OCI-M2 (cell line): ENCODE results near the gene PTCSC3.

Source experiments
- DNase-seq: peaks from one replicate; lab custom pipeline; 2025; ENCODE audit not compliant: unreplicated experiment; lab: John Stamatoyannopoulos, UW

Gene PTCSC3

GRCh38 chr14:36176524-36176923 is at the start of gene PTCSC3:
PTCSC3 (minus strand) TSS chr14:36176722.
- no peak for DNase-seq

DNA sequence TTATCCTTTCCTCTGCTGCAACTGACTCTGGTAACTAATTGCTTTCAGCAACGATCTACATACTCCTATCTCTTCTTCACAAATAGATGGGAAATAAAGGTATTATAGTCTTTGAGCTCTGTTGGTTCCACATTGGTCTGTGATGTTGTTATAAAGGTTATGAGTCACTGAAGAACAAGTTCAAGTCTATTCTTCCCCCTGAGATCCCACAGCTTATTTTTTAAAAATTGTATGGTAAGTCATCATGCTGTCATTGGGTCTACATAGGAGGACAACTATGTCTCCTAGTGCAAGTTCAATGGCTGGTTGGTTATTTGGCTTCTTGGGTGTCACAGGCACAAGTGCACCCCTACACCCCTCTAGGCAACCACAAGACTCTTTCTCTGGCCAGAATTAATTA is 49.6 kb upstream of the PTCSC3 start:
- DNase-seq, result no peak

DNA sequence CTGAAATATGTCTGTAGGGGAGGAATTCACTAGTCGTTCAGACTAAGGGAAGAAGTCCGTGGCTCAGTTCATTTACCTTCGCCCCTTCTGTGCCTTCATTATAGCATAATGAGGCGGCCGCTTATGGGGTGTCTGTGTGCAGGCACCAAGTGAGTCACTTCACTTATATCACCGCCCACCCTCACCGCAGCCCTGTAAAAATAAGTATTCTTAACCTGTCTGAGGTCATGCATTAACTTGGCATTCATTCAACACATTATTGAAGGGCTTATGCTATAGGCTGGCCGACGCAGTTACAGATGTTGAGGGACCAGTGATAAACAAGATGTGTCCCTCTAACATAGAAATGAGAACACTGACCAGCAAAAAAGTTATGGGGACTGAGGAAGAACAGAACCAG is 47.7 kb upstream of the PTCSC3 start:
- no peak for DNase-seq

DNA sequence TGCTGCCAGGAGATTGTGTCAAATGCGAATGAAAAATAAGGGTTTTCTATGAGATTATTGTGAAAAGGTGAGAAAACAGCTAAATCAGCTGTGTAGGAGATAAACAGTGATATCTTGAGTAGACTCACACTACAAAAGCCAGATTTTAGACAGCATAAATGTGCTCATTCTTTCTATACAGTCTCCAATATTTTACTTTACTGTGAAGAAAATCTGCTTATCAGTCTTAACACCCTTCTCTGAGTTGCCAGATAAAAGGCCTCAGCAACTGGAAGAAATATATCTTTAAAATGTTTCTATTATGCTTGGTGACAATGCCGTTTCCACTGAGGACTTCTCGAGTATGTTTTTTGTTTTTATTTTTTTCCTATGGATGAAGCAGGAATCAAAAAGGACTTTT is 47.0 kb upstream of the PTCSC3 start:
- DNase-seq, result no peak

DNA sequence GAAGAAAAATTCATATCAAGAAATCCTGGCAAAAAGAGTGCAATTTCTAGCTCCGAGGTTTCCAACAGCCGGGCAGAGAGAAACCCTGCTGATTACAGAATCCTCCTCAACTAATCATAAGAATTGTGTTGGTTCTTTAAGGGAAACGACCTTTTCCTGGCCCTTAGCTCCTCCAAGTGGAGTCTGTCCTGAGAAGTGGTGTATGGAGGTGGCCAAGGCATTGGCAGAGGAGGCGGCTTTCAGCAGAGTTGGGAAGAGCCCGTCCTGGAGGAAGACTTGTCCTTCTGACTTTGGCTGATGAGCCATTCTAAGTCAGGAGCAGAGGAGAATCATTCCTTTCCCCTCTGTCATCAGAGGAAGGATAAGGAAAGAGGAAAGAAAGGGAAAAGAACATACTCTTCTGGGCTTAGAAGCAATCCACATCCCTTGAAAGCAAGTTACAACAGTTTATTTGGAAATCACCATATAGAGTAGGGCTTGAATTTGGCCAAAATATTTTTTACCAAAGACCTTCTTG is 46.5 kb upstream of the PTCSC3 start:
- no peak for DNase-seq

DNA sequence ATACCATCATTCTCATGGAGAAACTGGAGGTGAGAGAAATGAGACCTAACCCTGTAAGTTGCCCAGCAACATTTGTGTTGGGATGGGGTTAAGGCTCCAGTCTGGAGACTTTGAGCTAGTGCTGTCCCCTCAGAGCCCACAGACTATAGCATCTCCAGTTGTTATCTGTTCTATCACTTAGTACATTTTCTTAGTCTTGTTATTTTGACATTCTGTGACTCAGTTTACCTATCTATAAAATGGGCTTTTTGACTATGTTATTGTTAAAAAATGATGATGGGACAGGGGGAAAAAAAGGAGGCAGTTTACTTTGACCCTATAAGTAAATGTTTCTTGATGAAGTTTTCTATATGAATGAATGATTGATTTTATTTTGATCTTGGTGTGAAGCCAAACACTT is 45.8 kb upstream of the PTCSC3 start:
- DNase-seq, result no peak

DNA sequence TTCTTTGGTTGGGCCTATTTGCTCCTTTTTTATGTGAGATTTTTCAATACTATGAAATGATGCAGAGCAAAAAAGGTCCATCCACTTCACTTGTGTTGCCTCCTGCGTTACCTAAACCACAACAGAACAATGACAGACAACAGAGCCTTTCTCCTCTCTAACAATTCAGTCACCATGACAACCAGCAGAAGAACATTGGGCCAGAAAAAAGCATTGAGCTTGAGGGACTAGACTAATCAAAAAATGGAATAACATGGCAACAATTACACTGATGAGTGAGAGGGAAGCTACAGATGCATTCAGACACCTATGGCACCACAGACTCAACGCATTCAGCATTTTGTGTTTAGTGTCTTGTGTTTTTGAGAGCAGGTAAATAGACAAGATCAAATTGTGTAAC is 44.6 kb upstream of the PTCSC3 start:
- no peak for DNase-seq

DNA sequence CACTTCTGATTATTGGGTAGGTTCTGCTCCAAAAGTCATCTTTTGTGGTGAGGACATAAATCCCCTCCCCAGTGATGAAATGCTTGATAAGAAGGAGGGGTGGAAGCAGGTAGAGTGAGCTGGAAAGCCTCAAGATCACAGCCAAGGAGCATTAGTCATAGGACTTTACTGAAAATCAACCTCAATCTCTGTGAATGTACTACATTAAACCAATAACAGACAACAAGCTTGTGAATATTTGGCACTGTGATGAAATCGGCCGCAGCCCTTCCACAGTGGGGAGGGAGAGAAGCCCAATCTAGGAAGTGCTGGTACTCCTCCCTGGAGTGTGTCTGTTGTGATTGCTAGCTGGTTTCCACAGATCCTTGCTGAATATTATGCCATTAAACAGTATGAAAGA is 41.2 kb upstream of the PTCSC3 start:
- no peak for DNase-seq

GRCh38 chr14:36217027-36217426 is 40.5 kb upstream of the PTCSC3 start:
- DNase-seq, result no peak

DNA sequence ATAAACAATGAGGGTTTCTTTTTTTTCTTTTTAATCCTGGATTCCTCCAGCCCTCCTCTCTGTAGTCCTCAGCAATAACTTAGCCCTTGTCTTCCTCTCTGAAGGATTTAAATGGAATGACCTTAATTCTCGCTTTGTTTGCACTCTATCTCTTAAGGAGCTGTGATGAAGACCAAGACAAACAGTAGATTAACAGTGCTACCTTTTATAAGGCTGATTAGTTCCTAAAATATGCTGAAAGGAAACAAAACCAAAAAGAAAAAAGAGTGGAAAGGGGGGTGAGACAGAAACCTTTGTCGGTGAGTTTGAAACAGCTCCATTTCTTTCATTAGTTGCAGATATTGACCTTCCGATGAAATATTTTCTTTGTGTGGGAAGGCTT is 38.7 kb upstream of the PTCSC3 start:
- no peak for DNase-seq

DNA sequence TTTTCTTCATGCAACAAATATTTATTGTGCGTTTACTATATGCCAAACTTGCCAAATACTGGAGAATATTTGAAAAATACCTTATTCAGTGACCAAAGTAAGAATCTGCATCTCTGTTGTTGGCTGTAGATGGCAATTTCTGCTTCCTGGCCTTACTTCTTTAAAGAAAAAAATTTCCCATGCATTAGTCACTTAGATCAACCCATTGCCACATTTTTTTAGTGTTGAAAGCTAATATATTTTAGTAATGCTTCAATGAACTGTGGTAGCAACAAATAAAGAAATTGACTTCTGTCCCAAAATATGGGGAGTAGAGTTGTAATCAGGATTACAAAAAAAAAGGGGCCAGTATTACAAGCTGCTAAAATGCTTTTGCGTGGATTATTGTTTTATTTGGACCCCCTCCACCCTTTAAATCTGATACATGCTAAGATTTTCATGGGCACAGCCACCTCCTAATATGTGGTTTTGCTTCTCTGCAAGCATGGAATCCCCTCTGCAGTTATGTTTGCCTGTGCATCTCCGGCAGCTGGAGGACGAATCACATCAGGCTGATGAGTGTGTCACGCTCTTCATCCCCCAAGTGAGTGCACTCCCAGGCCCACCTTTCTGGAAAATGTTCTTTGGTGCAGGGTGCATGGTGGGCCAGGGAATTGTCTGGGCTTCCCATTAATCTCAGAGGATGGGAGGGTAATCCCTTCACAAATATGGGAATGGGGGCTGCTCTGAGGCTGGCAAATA is 38.1 kb upstream of the PTCSC3 start:
- DNase-seq, result no peak

DNA sequence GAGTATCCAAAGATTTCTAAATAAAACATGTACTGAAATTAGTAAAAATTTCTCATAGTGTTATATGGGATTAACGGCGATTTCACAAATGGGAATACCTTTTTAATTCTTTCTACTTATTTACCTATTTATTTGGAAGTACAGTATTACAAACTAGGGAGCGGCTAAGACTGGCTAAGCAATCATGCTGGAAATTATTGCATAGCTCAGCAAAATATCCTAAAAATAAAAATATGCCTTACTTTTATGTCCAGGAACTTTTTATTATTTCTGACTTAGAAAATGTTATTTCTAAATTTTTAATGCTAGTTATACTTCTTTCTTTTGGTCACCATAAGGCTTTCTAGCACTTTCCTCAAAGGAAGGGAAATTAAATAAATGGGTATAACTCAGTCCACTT is 36.5 kb upstream of the PTCSC3 start:
- DNase-seq, result no peak

DNA sequence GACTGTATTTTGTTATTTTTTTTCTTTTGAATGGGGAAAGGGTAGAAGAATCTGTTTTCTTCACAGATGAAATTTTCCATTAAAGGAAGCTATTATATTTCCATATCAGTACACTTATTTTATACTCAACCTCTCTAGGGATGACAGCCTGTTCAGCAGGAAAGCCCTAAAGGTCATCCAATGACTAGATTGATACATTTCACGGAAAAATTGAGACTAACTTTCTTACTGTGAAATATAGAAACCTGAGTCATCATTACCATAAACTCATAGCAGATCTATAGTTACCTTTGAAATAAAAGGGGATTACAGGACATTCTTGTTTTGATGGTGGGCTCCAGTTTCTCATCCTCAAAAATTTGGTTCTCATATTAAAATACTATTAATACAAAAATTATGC is 36.1 kb upstream of the PTCSC3 start:
- no peak for DNase-seq

- DNase-seq, result no peak
These were observed 32.3 kb upstream of the PTCSC3 start for GRCh38 chr14:36208690-36209278.

DNA sequence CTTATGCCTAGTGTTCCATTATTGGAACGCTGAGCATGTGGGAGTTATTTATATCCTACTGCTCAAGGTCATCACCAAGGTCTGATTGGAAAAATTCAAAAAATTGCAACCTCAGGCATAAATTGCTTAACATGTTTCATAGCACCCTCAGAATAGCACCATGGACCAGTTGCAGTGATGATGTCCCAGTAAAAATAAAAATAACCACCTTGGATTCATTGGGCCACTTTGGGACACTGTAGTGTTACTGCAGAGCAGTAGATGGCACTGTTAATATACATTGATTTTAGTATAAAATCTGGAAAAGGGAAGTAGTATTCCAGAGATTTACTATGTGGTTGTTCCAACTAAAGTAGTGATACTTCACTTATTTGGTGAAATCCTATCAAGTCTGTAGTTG is 31.0 kb upstream of the PTCSC3 start:
- no peak for DNase-seq

- DNase-seq, result no peak
These were observed 28.0 kb upstream of the PTCSC3 start for GRCh38 chr14:36204461-36205073.

GRCh38 chr14:36198378-36198777 is 21.9 kb upstream of the PTCSC3 start:
- no peak for DNase-seq

- DNase-seq, result no peak
These were observed 18.1 kb upstream of the PTCSC3 start for GRCh38 chr14:36194663-36195062.

- no peak for DNase-seq
These were observed 16.0 kb upstream of the PTCSC3 start for GRCh38 chr14:36192530-36192929.

DNA sequence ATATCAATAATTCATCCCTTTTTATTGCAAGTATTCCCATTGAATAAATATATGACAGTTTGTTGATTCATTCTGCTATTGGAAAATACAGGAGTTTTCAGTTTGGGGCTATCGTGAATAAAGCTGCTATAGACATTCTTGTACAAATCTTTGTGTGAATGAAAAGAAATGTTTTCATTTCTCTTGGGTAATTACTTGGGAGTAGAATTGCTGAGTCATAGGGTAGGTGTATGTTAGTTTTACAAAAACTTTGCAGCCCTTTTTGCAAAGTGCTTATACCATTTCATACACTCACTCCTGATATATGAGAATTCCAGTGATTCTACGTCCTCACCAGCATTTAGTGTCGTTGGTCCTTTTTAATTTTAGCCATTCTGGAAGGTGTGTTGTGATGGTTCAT is 6.9 kb upstream of the PTCSC3 start:
- DNase-seq, result no peak

GRCh38 chr14:36181417-36181816 is 4.9 kb upstream of the PTCSC3 start:
- no peak for DNase-seq

DNA sequence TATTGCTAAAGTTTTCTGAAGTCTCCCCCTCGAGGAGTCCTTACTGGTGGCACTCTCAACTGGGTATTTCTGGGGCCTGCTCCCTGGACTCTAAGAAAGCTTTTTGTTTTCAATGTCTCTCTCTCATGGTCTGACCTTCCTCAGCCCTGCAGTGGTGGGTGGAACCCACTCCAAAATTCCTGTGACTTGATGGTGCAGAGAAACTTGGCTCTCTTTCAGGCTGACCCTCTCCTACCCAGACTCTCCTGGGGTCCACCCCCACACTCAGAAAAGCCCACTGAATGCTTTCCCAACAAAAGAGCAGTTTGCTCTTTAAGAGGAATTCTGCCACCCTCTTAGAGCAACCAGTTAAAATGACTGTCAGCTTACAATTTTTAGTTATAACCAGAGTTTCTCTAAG is 967 bp upstream of the PTCSC3 start:
- no peak for DNase-seq
